GM12875 (cell line): Measurements from ENCODE around the gene KRTAP6-3.

Source experiments
- H3K4me3 ChIP-seq: one replicate; pipeline ENCODE4 v1.5.1; 2011; ENCODE audit warnings: low read depth, low read length, control low read depth
- CTCF ChIP-seq: IDR thresholded peaks from 2 replicates; pipeline ENCODE4 v1.5.1; 2011; ENCODE audit warnings: low read depth, mild to moderate bottlenecking, control low read depth, inconsistent platforms, low read length, moderate library complexity, borderline replicate concordance; ENCODE audit not compliant: insufficient read depth

The KRTAP6-3 gene

GRCh38 chr21:30600787-30601186, 8.5 kb downstream of the KRTAP6-3 start, which contains the start of gene KRTAP22-1:
Gene KRTAP22-1 (plus strand): TSS chr21:30601087.
- TF ChIP-seq CTCF: no peak
- no peak within 1 kb of the TSS for H3K4me3 ChIP-seq

- TF ChIP-seq CTCF: no peak
- no peak overlapping the region for H3K4me3 ChIP-seq
Measured at GRCh38 chr21:30605968-30606367, 13.7 kb downstream of the KRTAP6-3 start.

GRCh38 chr21:30612132-30612531, 19.9 kb downstream of the KRTAP6-3 start:
- TF ChIP-seq CTCF: no peak
- H3K4me3 ChIP-seq: no peak overlapping the region

- H3K4me3 ChIP-seq: no peak within 1 kb of the TSS
- TF ChIP-seq CTCF: no peak
Measured at GRCh38 chr21:30613836-30614235, 21.6 kb downstream of the KRTAP6-3 start, which contains the start of gene KRTAP6-1. Gene KRTAP6-1 (minus strand): TSS chr21:30613930. CDS start chr21:30613904, 26 bp downstream.

- H3K4me3 ChIP-seq: no peak overlapping the region
- TF ChIP-seq CTCF: no peak
Measured at GRCh38 chr21:30615199-30615598, 23.0 kb downstream of the KRTAP6-3 start.

GRCh38 chr21:30616125-30616524, 23.9 kb downstream of the KRTAP6-3 start, which contains the start of gene KRTAP20-1:
Gene KRTAP20-1 (plus strand): TSS chr21:30616425. CDS start chr21:30616455, 30 bp downstream.
- H3K4me3 ChIP-seq: no peak within 1 kb of the TSS
- no peak for TF ChIP-seq CTCF

- H3K4me3 ChIP-seq: no peak overlapping the region
- TF ChIP-seq CTCF: no peak
Measured at GRCh38 chr21:30620080-30620479, 27.8 kb downstream of the KRTAP6-3 start.
